SK-N-SH treated with all-trans-retinoic acid at 6 μM for 48 hours (cell line): Measurements from ENCODE around the gene ERCC2.

Experiments
- ATAC-seq: fragments of 200-7000 bp; cut with Tn5 transposase; 3 replicates; pipeline ENCODE4 v1.9.1; 2020; ENCODE audit warnings: mild to moderate bottlenecking, moderate library complexity
- ARNTL ChIP-seq: fragments of 450-650 bp; formaldehyde crosslinking; IDR thresholded peaks from 2 replicates; pipeline ENCODE4 v1.5.0; 2020; ENCODE audit warnings: low read depth, mild to moderate bottlenecking, moderate library complexity, borderline replicate concordance
- BACH2 ChIP-seq: fragments of 250-450 bp; sonication (Bioruptor Pico); IDR thresholded peaks from 2 replicates; pipeline ENCODE4 v1.9.0; 2021; ENCODE audit warnings: mild to moderate bottlenecking, borderline replicate concordance
- CSDC2 ChIP-seq: fragments of 250-450 bp; sonication (Bioruptor Pico); IDR thresholded peaks from 2 replicates; pipeline ENCODE4 v1.5.0; 2020; ENCODE audit warnings: mild to moderate bottlenecking, moderate library complexity
- ESRRG ChIP-seq: fragments of 250-450 bp; sonication (Bioruptor Pico); IDR thresholded peaks from 2 replicates; pipeline ENCODE4 v1.6.1; 2021; ENCODE audit warnings: mild to moderate bottlenecking
- GLIS3 ChIP-seq: fragments of 250-450 bp; sonication (Bioruptor Pico); IDR thresholded peaks from 2 replicates; pipeline ENCODE4 v1.5.0; 2020; ENCODE audit warnings: mild to moderate bottlenecking, moderate library complexity
- ISL1 ChIP-seq: fragments of 250-450 bp; sonication (Bioruptor Pico); IDR thresholded peaks from 2 replicates; pipeline ENCODE4 v2.1.2; 2022; ENCODE audit warnings: mild to moderate bottlenecking, moderate library complexity
- OSR1 ChIP-seq: fragments of 250-450 bp; sonication (Bioruptor Pico); IDR thresholded peaks from 2 replicates; pipeline ENCODE4 v1.8.0; 2022; ENCODE audit warnings: moderate library complexity, mild to moderate bottlenecking, inconsistent platforms
- PATZ1 ChIP-seq: fragments of 250-450 bp; sonication (Bioruptor Pico); IDR thresholded peaks from 2 replicates; pipeline ENCODE4 v1.8.0; 2020; ENCODE audit warnings: mild to moderate bottlenecking, moderate library complexity, borderline replicate concordance
- POU6F1 ChIP-seq: fragments of 250-450 bp; sonication (Bioruptor Pico); IDR thresholded peaks from 2 replicates; pipeline ENCODE4 v1.8.0; 2021; ENCODE audit warnings: low read depth, mild to moderate bottlenecking, moderate library complexity, borderline replicate concordance
- PPARA ChIP-seq: fragments of 250-450 bp; sonication (Bioruptor Pico); IDR thresholded peaks from 2 replicates; pipeline ENCODE4 v1.5.0; 2020; ENCODE audit warnings: mild to moderate bottlenecking, borderline replicate concordance
- RARB ChIP-seq: fragments of 250-450 bp; sonication (Bioruptor Pico); IDR thresholded peaks from 2 replicates; pipeline ENCODE4 v1.8.0; 2021; ENCODE audit warnings: mild to moderate bottlenecking, moderate library complexity
- SNAI2 ChIP-seq: fragments of 250-450 bp; sonication (Bioruptor Pico); IDR thresholded peaks from 2 replicates; pipeline ENCODE4 v1.5.0; 2020; ENCODE audit warnings: mild to moderate bottlenecking, moderate library complexity
- TCF4 ChIP-seq: fragments of 250-450 bp; sonication (Bioruptor Pico); IDR thresholded peaks from 2 replicates; pipeline ENCODE4 v1.8.0; 2021; ENCODE audit warnings: mild to moderate bottlenecking, moderate library complexity, borderline replicate concordance
- TOX ChIP-seq: fragments of 250-450 bp; sonication (Bioruptor Pico); IDR thresholded peaks from 2 replicates; pipeline ENCODE4 v1.8.0; 2021; ENCODE audit warnings: mild to moderate bottlenecking, moderate library complexity, borderline replicate concordance
- ZC3H10 ChIP-seq: fragments of 250-450 bp; sonication (Bioruptor Pico); IDR thresholded peaks from 2 replicates; pipeline ENCODE4 v1.5.1; 2021; ENCODE audit warnings: mild to moderate bottlenecking, moderate library complexity
- ZFP30 ChIP-seq: fragments of 450-650 bp; formaldehyde crosslinking; IDR thresholded peaks from 2 replicates; pipeline ENCODE4 v1.5.0; 2022; ENCODE audit warnings: mild to moderate bottlenecking, moderate library complexity
- ZNF565 ChIP-seq: fragments of 450-650 bp; formaldehyde crosslinking; conservative IDR thresholded peaks from 2 replicates; pipeline ENCODE4 v1.5.0; 2020; ENCODE audit warnings: low read depth, mild to moderate bottlenecking, moderate library complexity
- ZNF70 ChIP-seq: fragments of 450-650 bp; formaldehyde crosslinking; IDR thresholded peaks from 2 replicates; pipeline ENCODE4 v1.5.0; 2020; ENCODE audit warnings: mild to moderate bottlenecking, moderate library complexity
- ZNF8 ChIP-seq: fragments of 450-650 bp; formaldehyde crosslinking; IDR thresholded peaks from 2 replicates; pipeline ENCODE4 v1.5.0; 2020; ENCODE audit warnings: mild to moderate bottlenecking, moderate library complexity
- TF ChIP-seq, protein P1 (sequence below): fragments of 250-450 bp; sonication (Bioruptor Pico); IDR thresholded peaks from 2 replicates; pipeline ENCODE4 v1.5.1; 2021; ENCODE audit warnings: mild to moderate bottlenecking, moderate library complexity
- TF ChIP-seq, protein P2 (sequence below): fragments of 250-450 bp; sonication (Bioruptor Pico); IDR thresholded peaks from 2 replicates; pipeline ENCODE4 v1.5.1; 2020; ENCODE audit warnings: low read depth, mild to moderate bottlenecking, moderate library complexity
- TF ChIP-seq, protein P3 (sequence below): fragments of 250-450 bp; sonication (Bioruptor Pico); IDR thresholded peaks from 2 replicates; pipeline ENCODE4 v1.5.0; 2020; ENCODE audit warnings: mild to moderate bottlenecking, moderate library complexity

The ERCC2 gene

DNA sequence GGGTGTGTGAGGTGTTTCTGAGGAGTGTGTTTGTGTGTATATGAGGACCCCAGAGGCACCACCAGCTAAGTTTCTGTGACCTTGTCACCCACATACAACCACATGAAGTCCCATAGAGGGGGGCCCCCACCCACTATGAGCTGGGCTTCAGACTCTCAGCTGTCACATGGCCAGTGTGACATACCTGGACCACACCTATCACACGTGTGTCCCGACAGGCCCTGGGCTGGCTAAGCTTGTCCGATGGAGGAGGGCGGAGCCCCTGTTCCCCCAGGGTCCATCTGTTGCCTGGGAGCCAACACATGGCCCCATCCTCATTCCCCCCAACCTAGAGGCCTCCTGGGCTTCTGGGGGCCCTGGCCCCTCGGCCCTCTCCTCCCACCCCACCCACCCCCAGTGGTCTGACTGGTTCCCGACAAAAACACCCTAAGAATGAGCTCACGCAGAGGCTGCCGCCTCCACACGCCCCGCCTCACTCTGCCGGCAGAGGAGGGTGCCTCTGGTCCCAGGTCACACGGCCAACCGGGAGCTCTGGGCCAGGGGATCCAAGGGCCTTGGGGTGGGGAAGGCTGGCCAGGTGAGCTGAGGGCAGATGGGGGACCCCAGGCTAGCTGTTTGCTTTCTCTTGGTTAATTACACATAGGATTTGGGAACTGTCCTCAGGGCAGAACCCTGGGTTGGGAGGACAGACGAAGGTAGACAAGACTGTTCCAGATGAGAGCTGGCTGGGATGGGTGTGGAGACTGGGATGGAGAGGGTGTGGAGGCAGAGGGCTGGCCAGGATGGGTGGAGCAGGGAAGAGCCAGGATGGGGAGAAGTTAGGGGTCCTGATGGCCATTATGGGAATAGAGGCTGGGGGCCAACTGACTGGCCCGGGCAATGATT is 25.5 kb downstream of the ERCC2 start:
- TF ChIP-seq CSDC2 (CRISPR knock-in tag) (no peak), ZNF8 (no peak), ISL1 (no peak), GLIS3 (no peak), ARNTL (CRISPR knock-in tag) (no peak), TCF4 (CRISPR knock-in tag) (no peak), ZC3H10 (CRISPR knock-in tag) (no peak), BACH2 (no peak), ZFP30 (CRISPR knock-in tag) (no peak), OSR1 (CRISPR knock-in tag) (no peak), PPARA (CRISPR knock-in tag) (no peak), SNAI2 (CRISPR knock-in tag) (no peak), TOX (CRISPR knock-in tag) (no peak), RARB (no peak), ESRRG (CRISPR knock-in tag) (no peak)
- TF ChIP-seq, protein P1, sequence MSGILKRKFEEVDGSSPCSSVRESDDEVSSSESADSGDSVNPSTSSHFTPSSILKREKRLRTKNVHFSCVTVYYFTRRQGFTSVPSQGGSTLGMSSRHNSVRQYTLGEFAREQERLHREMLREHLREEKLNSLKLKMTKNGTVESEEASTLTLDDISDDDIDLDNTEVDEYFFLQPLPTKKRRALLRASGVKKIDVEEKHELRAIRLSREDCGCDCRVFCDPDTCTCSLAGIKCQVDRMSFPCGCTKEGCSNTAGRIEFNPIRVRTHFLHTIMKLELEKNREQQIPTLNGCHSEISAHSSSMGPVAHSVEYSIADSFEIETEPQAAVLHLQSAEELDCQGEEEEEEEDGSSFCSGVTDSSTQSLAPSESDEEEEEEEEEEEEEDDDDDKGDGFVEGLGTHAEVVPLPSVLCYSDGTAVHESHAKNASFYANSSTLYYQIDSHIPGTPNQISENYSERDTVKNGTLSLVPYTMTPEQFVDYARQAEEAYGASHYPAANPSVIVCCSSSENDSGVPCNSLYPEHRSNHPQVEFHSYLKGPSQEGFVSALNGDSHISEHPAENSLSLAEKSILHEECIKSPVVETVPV: no peak
- TF ChIP-seq, protein P2, sequence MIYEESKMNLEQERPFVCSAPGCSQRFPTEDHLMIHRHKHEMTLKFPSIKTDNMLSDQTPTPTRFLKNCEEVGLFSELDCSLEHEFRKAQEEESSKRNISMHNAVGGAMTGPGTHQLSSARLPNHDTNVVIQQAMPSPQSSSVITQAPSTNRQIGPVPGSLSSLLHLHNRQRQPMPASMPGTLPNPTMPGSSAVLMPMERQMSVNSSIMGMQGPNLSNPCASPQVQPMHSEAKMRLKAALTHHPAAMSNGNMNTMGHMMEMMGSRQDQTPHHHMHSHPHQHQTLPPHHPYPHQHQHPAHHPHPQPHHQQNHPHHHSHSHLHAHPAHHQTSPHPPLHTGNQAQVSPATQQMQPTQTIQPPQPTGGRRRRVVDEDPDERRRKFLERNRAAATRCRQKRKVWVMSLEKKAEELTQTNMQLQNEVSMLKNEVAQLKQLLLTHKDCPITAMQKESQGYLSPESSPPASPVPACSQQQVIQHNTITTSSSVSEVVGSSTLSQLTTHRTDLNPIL: no peak
- TF ChIP-seq, protein P3, sequence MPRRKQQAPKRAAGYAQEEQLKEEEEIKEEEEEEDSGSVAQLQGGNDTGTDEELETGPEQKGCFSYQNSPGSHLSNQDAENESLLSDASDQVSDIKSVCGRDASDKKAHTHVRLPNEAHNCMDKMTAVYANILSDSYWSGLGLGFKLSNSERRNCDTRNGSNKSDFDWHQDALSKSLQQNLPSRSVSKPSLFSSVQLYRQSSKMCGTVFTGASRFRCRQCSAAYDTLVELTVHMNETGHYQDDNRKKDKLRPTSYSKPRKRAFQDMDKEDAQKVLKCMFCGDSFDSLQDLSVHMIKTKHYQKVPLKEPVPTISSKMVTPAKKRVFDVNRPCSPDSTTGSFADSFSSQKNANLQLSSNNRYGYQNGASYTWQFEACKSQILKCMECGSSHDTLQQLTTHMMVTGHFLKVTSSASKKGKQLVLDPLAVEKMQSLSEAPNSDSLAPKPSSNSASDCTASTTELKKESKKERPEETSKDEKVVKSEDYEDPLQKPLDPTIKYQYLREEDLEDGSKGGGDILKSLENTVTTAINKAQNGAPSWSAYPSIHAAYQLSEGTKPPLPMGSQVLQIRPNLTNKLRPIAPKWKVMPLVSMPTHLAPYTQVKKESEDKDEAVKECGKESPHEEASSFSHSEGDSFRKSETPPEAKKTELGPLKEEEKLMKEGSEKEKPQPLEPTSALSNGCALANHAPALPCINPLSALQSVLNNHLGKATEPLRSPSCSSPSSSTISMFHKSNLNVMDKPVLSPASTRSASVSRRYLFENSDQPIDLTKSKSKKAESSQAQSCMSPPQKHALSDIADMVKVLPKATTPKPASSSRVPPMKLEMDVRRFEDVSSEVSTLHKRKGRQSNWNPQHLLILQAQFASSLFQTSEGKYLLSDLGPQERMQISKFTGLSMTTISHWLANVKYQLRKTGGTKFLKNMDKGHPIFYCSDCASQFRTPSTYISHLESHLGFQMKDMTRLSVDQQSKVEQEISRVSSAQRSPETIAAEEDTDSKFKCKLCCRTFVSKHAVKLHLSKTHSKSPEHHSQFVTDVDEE (CRISPR knock-in tag): no peak
- TF ChIP-seq, all 23 proteins: peak for 0
- no peak for ATAC-seq

- no peak for ATAC-seq
- no peak for TF ChIP-seq CSDC2 (CRISPR knock-in tag)
- no peak for TF ChIP-seq ESRRG (CRISPR knock-in tag)
- no peak for TF ChIP-seq SNAI2 (CRISPR knock-in tag)
- no peak for TF ChIP-seq PATZ1 (CRISPR knock-in tag)
- TF ChIP-seq TCF4 (CRISPR knock-in tag): no peak
- TF ChIP-seq, protein P3 (CRISPR knock-in tag): no peak
- no peak for TF ChIP-seq POU6F1 (CRISPR knock-in tag)
- TF ChIP-seq ZFP30 (CRISPR knock-in tag): no peak
- TF ChIP-seq, protein P1: no peak
- TF ChIP-seq ZNF565 (CRISPR knock-in tag): no peak
- no peak for TF ChIP-seq ARNTL (CRISPR knock-in tag)
- no peak for TF ChIP-seq ZC3H10 (CRISPR knock-in tag)
- TF ChIP-seq PPARA (CRISPR knock-in tag): no peak
- TF ChIP-seq, protein P2: no peak
- no peak for TF ChIP-seq ISL1
- TF ChIP-seq RARB: no peak
- TF ChIP-seq ZNF70 (CRISPR knock-in tag): no peak
Measured at GRCh38 chr19:45342911-45343310, 27.5 kb downstream of the ERCC2 start.
